Neutrophil (primary cell): ENCODE data around the gene NRG3.

Experiments
- H3K27ac ChIP-seq: fragments of 200-600 bp; sonication (generic); 2 replicates; pipeline ENCODE4 v1.5.1; 2016; ENCODE audit warnings: mild to moderate bottlenecking, moderate library complexity
- H3K27me3 ChIP-seq: fragments of 200-600 bp; sonication (generic); 2 replicates; pipeline ENCODE4 v1.6.0; 2016; ENCODE audit warnings: mild to moderate bottlenecking
- H3K36me3 ChIP-seq: fragments of 200-600 bp; sonication (generic); 2 replicates; pipeline ENCODE4 v1.5.1; 2017
- H3K4me1 ChIP-seq, 2 experiments: fragments of 200-600 bp in 1 of 2; sonication (generic) in 1 of 2; 1 replicate in 1 of 2; 2 replicates in 1 of 2; pipeline versions ENCODE4 v1.5.1 to v1.6.1; 2013 to 2016; ENCODE audit warnings: low read depth in 1 of 2, low read length in 1 of 2, mild to moderate bottlenecking in 1 of 2, moderate library complexity in 1 of 2; ENCODE audit not compliant: control insufficient read depth in 1 of 2, insufficient read depth in 1 of 2
- H3K4me3 ChIP-seq, 2 experiments: fragments of 200-600 bp in 1 of 2; sonication (generic) in 1 of 2; 1 replicate in 1 of 2; 2 replicates in 1 of 2; pipeline ENCODE4 v1.5.1; 2013 to 2016; ENCODE audit warnings: low read depth in 1 of 2, low read length in 1 of 2, mild to moderate bottlenecking in 1 of 2, moderate library complexity in 1 of 2
- H3K9me3 ChIP-seq: fragments of 200-600 bp; sonication (generic); 2 replicates; pipeline ENCODE4 v1.5.1; 2016
- TF ChIP-seq, protein P1 (sequence below): fragments of 200-600 bp; sonication (generic); IDR thresholded peaks from 2 replicates; pipeline ENCODE4 v1.5.1; 2016; ENCODE audit warnings: antibody characterized with exemption

NRG3 gene

DNA sequence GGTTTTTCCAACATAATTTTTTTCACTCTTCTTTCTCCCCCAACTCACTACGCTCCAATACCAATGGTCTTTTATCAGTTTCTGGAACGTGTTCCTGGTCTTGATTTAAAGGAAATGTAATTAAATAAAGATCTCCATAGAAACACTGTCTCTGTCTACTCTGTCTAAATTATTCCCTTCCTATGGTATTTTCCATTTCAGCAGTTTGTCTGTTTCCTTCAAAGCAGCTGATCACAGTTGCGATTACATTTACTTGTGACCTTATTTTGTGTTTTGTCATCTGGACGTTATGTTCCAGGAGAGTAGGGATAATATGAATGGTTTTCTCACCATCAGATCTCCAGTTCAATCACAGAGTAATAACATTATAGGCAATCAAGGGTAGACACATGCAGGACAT is 359.2 kb downstream of the NRG3 start:
- TF ChIP-seq, protein P1, sequence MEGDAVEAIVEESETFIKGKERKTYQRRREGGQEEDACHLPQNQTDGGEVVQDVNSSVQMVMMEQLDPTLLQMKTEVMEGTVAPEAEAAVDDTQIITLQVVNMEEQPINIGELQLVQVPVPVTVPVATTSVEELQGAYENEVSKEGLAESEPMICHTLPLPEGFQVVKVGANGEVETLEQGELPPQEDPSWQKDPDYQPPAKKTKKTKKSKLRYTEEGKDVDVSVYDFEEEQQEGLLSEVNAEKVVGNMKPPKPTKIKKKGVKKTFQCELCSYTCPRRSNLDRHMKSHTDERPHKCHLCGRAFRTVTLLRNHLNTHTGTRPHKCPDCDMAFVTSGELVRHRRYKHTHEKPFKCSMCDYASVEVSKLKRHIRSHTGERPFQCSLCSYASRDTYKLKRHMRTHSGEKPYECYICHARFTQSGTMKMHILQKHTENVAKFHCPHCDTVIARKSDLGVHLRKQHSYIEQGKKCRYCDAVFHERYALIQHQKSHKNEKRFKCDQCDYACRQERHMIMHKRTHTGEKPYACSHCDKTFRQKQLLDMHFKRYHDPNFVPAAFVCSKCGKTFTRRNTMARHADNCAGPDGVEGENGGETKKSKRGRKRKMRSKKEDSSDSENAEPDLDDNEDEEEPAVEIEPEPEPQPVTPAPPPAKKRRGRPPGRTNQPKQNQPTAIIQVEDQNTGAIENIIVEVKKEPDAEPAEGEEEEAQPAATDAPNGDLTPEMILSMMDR, result no peak
- no peak overlapping the region for H3K27ac ChIP-seq
- H3K27me3 ChIP-seq, result no peaks in the 10 kb centered on the region
- no peaks in the 10 kb centered on the region for H3K36me3 ChIP-seq
- no peaks in the 10 kb centered on the region for H3K4me1 ChIP-seq
- H3K4me3 ChIP-seq, result no peak overlapping the region
- no peaks in the 10 kb centered on the region for H3K9me3 ChIP-seq

DNA sequence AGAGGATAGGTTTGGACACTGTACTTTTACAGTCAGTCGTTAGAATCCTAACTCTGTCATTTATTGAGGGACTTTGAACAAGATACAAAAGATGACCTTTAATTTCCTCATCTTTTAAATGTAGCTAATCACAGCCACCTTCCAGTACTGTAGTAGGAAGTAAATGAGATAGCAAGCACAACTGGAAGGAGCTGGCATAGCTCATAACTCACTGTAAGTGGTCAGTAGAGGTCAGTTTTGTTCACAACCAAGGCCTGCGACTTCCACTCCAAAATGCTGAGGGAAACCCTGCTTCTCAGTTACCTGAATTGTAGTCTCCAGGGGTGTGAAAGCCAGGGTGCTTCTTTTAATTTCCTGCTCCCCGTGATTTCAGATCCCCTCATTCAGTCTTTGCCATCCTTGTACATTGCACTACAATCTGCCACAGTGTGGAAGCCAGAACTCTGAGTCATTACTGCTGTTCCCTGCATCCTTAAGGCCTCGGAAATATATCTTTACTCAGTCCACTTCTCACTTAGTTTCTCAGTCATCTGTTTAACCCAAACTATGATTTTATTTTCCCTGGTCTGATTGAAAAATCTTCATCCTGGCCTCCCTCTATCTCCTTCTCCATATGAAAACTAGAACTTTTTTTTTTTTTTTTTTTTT is 361.2 kb downstream of the NRG3 start:
- TF ChIP-seq, protein P1, result no peak

DNA sequence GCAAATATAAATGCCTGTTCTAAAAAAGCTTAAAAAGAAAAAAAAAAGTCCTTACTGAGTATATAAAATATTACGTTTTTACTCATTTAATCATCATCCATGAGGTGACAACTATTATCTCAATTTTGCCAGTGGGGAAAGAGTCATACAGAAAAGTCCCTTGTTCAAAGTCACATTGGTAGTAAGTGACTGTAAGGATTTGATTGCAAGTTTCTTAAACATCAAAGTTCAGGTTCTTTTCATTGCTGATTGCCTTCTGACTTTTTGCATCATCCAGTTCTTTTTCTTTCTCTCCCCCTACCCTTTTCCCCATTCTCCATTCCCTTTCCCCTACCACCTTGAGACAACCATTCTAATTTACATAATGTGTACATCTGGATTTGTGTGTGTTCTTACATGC is 363.3 kb downstream of the NRG3 start:
- Histone ChIP-seq H3K27me3 (no peaks in the 10 kb centered on the region), H3K36me3 (no peaks in the 10 kb centered on the region), H3K9me3 (no peaks in the 10 kb centered on the region), H3K4me3 (no peak overlapping the region), H3K27ac (no peak overlapping the region), H3K4me1 (no peaks in the 10 kb centered on the region)
- TF ChIP-seq, protein P1, result no peak

More for the DNA sequence above, 361.2 kb downstream of the NRG3 start:
- Histone ChIP-seq H3K4me1 (no peaks in the 10 kb centered on the region), H3K9me3 (no peaks in the 10 kb centered on the region), H3K27ac (no peak overlapping the region), H3K36me3 (no peaks in the 10 kb centered on the region), H3K4me3 (no peak overlapping the region), H3K27me3 (no peaks in the 10 kb centered on the region)

DNA sequence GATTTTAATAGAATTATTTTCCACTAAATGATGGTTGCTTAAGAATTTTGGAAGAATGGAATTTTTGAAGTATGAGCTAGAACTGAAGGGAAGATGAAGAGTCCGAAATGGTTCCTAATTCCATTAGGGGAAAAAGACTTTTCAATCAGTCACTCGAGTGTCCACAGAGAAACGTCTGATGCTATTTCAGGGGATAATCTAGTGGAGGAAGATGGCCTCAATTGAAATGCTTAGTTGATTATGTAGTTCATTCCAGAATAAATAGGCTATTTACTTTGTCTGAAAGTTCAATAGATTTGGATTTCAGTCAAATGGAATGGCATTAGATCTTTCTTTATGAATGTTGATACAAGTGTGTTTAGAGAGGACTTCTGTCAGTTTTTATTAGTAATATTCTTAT is 365.4 kb downstream of the NRG3 start:
- TF ChIP-seq, protein P1, result no peak
- Histone ChIP-seq H3K4me1 (no peaks in the 10 kb centered on the region), H3K9me3 (no peaks in the 10 kb centered on the region), H3K27ac (no peak overlapping the region), H3K27me3 (no peaks in the 10 kb centered on the region), H3K4me3 (no peak overlapping the region), H3K36me3 (no peaks in the 10 kb centered on the region)

DNA sequence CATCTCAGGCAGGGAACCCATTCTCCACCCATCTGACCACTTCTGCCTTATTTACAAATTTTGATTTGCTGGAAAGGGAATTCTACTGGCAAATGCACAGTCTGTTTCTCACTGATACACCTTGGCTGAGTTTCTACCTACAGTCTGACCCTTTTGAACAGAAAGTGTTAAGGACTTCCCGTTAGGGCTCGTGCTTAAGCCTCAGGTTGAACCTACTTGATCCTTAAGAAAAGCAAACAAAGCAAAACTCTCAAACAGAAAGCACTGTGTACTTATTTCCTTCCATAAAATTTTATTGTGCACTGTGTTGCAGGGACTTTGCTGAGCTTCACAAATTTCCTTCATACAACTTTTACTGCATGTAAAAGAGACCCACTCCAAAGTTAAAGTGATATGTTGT is 367.8 kb downstream of the NRG3 start:
- Histone ChIP-seq H3K4me1 (no peaks in the 10 kb centered on the region), H3K27me3 (no peaks in the 10 kb centered on the region), H3K36me3 (no peaks in the 10 kb centered on the region), H3K4me3 (no peak overlapping the region), H3K9me3 (no peaks in the 10 kb centered on the region), H3K27ac (no peak overlapping the region)
- TF ChIP-seq, protein P1, result no peak

DNA sequence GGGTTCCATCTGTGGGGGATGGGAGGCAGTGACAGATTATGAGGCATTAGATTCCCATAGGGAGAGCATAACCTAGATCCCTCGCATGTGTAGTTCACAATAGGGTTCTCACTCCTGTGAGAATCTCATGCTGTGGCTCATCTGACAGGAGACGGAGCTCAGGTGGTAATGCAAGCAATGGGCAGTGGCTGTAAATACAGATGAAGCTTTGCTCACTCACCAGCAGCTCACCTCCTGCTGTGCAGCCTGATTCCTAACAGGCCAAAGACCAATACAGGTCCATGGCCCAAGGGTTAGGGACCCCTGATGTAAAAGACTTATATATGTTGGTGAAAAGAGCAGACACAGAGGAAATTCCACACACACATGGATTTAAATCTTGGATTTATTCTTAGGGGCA is 370.2 kb downstream of the NRG3 start:
- Histone ChIP-seq H3K27ac (no peak overlapping the region), H3K9me3 (no peaks in the 10 kb centered on the region), H3K27me3 (no peaks in the 10 kb centered on the region), H3K4me1 (no peaks in the 10 kb centered on the region), H3K4me3 (no peak overlapping the region), H3K36me3 (no peaks in the 10 kb centered on the region)
- TF ChIP-seq, protein P1, result no peak
